HepG2 (cell line): ENCODE data around the gene CLCA4.

Experiments used
- CHD2 ChIP-seq: IDR thresholded peaks from 2 replicates; pipeline ENCODE4 v1.6.1; 2011; ENCODE audit warnings: low read depth, low read length, improper control_type of control experiment
- DMAP1 ChIP-seq: IDR thresholded peaks from 2 replicates; pipeline ENCODE4 v1.6.1; 2016
- HDAC6 ChIP-seq: fragments of 200-600 bp; sonication (generic); IDR thresholded peaks from 2 replicates; pipeline ENCODE4 v1.7.0; 2017; ENCODE audit warnings: mild to moderate bottlenecking, antibody characterized with exemption, low read length, low read depth
- ZZZ3 ChIP-seq: sonication (generic); formaldehyde crosslinking; IDR thresholded peaks from 2 replicates; pipeline ENCODE4 v1.4.0; 2020; ENCODE audit warnings: missing genetic modification reagents, mild to moderate bottlenecking, borderline replicate concordance
- TF ChIP-seq, protein P1 (sequence below): sonication (generic); formaldehyde crosslinking; IDR thresholded peaks from 2 replicates; pipeline ENCODE4 v1.4.0; 2020; ENCODE audit warnings: mild to moderate bottlenecking, missing genetic modification reagents
- TF ChIP-seq, protein P2 (sequence below): sonication (generic); formaldehyde crosslinking; IDR thresholded peaks from 2 replicates; pipeline ENCODE4 v1.5.0; 2020; ENCODE audit warnings: mild to moderate bottlenecking, missing genetic modification reagents, moderate library complexity
- TF ChIP-seq, protein P3 (sequence below): IDR thresholded peaks from 2 replicates; pipeline ENCODE4 v1.6.1; 2016
- TF ChIP-seq, protein P4 (sequence below): sonication (generic); formaldehyde crosslinking; IDR thresholded peaks from 2 replicates; pipeline ENCODE4 v1.4.0; 2020; ENCODE audit warnings: missing genetic modification reagents, borderline replicate concordance

DNA sequence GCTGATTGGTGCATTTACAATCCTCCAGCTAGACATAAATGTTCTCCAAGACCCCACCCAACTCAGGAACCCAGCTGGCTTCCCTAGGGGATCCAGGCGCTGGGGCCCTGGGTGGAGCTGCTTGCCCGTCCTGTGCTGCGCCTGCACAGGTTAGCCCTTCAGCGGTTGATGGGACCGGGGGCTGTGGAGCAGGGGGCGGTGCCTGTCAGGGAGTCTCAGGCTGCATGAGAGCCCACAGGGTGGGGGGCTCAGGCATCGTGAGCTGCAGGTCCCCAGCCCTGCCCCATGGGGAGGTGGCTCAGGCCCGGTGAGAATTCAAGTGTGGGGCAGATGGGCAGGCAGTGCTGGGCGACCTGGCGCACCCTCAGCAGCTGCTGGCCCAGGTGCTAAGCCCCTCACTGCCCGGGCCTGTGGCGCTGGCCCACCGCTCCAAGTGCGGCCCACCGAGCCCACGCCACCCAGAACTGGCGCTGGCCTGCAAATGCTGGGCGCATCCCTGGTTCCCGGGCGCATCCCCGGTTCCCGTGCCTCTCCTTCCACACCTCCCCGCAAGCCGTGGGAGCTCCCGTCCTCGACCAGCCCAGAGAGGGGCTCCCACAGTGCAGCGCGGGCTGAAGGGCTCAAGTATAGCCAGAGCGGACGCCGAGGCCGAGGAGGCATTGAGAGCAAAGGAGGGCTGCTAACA is 23.1 kb upstream of the CLCA4 start:
- TF ChIP-seq ZZZ3 (CRISPR knock-in tag) (no peak), HDAC6 (no peak), CHD2 (no peak), DMAP1 (CRISPR knock-in tag) (no peak)
- TF ChIP-seq, protein P1, sequence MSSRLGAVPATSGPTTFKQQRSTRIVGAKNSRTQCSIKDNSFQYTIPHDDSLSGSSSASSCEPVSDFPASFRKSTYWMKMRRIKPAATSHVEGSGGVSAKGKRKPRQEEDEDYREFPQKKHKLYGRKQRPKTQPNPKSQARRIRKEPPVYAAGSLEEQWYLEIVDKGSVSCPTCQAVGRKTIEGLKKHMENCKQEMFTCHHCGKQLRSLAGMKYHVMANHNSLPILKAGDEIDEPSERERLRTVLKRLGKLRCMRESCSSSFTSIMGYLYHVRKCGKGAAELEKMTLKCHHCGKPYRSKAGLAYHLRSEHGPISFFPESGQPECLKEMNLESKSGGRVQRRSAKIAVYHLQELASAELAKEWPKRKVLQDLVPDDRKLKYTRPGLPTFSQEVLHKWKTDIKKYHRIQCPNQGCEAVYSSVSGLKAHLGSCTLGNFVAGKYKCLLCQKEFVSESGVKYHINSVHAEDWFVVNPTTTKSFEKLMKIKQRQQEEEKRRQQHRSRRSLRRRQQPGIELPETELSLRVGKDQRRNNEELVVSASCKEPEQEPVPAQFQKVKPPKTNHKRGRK (CRISPR knock-in tag) = no peak
- TF ChIP-seq, protein P2, sequence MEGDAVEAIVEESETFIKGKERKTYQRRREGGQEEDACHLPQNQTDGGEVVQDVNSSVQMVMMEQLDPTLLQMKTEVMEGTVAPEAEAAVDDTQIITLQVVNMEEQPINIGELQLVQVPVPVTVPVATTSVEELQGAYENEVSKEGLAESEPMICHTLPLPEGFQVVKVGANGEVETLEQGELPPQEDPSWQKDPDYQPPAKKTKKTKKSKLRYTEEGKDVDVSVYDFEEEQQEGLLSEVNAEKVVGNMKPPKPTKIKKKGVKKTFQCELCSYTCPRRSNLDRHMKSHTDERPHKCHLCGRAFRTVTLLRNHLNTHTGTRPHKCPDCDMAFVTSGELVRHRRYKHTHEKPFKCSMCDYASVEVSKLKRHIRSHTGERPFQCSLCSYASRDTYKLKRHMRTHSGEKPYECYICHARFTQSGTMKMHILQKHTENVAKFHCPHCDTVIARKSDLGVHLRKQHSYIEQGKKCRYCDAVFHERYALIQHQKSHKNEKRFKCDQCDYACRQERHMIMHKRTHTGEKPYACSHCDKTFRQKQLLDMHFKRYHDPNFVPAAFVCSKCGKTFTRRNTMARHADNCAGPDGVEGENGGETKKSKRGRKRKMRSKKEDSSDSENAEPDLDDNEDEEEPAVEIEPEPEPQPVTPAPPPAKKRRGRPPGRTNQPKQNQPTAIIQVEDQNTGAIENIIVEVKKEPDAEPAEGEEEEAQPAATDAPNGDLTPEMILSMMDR = no peak
- TF ChIP-seq, protein P3, sequence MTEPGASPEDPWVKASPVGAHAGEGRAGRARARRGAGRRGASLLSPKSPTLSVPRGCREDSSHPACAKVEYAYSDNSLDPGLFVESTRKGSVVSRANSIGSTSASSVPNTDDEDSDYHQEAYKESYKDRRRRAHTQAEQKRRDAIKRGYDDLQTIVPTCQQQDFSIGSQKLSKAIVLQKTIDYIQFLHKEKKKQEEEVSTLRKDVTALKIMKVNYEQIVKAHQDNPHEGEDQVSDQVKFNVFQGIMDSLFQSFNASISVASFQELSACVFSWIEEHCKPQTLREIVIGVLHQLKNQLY (CRISPR knock-in tag) = no peak
- TF ChIP-seq, protein P4, sequence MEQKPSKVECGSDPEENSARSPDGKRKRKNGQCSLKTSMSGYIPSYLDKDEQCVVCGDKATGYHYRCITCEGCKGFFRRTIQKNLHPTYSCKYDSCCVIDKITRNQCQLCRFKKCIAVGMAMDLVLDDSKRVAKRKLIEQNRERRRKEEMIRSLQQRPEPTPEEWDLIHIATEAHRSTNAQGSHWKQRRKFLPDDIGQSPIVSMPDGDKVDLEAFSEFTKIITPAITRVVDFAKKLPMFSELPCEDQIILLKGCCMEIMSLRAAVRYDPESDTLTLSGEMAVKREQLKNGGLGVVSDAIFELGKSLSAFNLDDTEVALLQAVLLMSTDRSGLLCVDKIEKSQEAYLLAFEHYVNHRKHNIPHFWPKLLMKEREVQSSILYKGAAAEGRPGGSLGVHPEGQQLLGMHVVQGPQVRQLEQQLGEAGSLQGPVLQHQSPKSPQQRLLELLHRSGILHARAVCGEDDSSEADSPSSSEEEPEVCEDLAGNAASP = no peak
